Coronary artery (tissue), 2 donors: ENCODE results near the gene TAPBP.
"Not testable (repeated sequence)": the region's sequence is repeated elsewhere in the genome, so short reads cannot be mapped to it uniquely, and the experiment has no call there.

Experiments used
- DNase-seq: peaks from one replicate; pipeline ENCODE4 v3.0.0-alpha.2; 2017; ENCODE audit warnings: low spot score
- H3K27ac ChIP-seq, 2 donors: fragments of 200-600 bp; sonication (generic); one replicate each; pipeline ENCODE4 v1.5.1; 2016 to 2019
- H3K4me3 ChIP-seq: fragments of 200-600 bp; sonication (generic); 2 replicates; pipeline ENCODE4 v1.5.1; 2016; ENCODE audit warnings: mild to moderate bottlenecking, moderate library complexity
- TF ChIP-seq, protein P1 (sequence below): fragments of 200-600 bp; sonication (generic); IDR thresholded peaks from one replicate; pipeline ENCODE4 v1.5.1; 2019; ENCODE audit warnings: antibody characterized with exemption

Gene TAPBP

DNA sequence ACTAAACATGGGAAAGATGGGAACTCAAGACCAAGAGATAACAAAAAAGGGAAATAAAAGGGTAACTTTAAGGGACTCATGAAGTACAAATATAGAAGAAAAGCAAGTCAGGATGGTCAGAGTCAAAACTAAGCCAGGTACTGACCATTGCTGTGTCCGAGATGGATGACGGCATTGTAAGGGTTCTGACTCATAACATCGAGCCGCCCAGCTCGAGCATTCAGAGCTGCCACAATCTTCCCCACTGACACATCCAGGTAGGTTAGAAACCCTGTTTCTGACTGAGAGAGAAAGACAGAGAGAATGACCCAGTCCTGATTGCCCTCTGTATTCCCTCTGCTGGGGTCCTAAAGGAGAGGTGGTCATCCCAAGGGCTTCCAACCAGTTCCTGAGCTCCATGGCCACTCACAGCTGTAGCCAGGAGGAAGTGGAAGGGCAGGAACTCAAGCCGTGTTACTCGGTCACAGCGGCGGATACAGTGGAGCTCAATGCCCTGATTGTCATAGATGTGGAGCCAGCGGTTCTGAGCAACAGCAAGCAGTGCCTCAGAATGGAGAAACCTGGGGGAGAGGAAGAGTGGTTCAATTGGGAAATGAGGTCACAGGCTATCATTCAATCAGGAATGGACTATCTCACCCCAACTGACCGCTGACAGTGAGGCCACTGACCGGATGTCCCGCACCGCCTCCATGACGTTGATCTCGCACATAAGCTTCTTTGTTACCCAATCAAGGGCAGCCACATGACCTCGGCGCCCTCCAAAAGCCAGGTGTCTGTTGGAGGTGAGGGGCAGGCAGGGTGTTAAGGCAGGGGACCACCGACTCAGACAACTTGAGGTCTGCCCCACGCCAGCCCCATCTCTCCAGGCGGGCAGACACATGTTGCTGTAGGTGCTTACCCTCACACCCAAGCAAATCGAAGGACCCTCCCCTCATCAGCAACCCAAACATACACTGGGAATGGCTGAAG lies 26.6 kb downstream of the TAPBP start:
- Histone ChIP-seq H3K27ac (no peak overlapping the region), H3K4me3 (no peak overlapping the region)
- TF ChIP-seq, protein P1, sequence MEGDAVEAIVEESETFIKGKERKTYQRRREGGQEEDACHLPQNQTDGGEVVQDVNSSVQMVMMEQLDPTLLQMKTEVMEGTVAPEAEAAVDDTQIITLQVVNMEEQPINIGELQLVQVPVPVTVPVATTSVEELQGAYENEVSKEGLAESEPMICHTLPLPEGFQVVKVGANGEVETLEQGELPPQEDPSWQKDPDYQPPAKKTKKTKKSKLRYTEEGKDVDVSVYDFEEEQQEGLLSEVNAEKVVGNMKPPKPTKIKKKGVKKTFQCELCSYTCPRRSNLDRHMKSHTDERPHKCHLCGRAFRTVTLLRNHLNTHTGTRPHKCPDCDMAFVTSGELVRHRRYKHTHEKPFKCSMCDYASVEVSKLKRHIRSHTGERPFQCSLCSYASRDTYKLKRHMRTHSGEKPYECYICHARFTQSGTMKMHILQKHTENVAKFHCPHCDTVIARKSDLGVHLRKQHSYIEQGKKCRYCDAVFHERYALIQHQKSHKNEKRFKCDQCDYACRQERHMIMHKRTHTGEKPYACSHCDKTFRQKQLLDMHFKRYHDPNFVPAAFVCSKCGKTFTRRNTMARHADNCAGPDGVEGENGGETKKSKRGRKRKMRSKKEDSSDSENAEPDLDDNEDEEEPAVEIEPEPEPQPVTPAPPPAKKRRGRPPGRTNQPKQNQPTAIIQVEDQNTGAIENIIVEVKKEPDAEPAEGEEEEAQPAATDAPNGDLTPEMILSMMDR = no peak
- no peak for DNase-seq

DNA sequence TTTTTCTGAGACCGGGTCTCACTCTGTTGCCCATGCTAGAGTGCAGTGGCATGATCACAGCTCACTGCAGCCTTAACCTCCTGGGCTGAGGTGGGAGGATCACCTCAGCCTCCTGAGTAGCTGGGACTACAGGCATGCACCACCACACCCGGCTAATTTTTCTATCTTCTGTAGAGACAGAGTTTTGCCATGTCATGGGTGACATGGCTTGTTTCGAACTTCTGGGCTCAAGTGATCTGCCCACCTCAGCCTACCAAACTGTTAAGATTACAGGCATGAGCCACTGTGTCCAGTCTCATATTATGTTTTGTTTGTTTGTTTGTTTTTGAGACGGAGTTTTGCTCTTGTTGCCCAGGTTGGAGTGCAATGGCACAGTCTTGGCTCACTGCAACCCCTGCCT lies 28.7 kb downstream of the TAPBP start:
- DNase-seq, H3K4me3 ChIP-seq, H3K27ac ChIP-seq: not testable (repeated sequence)

DNA sequence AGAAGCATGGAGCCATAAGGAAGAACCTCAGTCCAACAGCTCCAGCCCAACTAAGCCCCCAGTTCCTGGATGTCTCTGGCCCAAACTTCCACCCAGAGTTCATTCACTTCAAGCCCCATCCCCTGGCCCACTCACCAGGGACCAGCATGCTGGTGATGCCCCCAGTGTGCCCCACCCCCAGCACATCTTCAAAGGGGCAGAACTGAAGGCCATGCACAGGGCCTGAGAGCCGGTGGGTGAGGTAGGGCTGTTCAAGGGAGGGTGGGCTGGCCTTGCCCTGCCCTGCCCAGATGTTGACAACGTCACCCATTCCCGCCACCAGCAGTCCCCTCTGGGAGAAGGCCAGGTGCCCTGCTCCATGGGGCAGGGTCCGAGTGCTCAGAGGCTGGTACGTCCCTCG lies 33.3 kb downstream of the TAPBP start:
- TF ChIP-seq, protein P1 = no peak
- Histone ChIP-seq H3K27ac (no peak overlapping the region), H3K4me3 (no peak overlapping the region)
- DNase-seq = no peak

DNA sequence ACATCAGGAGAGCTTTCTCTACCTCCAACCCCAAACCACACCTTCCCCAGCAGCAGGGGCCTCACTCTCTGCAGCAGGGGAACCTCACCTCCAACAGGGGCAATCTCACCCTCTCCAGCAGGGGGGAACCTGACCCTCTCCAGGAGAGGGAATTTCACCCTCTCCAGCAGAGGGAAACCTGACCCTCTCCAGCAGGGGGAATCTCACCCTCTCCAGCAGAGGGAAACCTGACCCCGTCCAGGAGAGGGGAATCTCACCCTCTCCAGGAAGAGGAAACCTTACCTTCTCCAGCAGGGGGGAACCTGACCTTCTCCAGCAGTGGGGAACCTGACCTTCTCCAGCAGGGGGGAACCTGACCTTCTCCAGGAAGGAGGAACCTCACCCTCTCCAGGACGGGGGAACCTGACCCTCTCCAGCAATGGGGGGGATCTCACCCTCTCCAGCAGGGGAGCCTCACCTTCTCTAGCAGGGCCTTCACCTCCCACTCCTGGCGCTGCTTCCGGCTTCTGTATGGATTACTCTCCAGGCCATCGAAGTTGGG lies 33.8 kb downstream of the TAPBP start:
- no peak for DNase-seq
- TF ChIP-seq, protein P1 = no peak
- Histone ChIP-seq H3K27ac (no peak overlapping the region), H3K4me3 (no peak overlapping the region)

DNA sequence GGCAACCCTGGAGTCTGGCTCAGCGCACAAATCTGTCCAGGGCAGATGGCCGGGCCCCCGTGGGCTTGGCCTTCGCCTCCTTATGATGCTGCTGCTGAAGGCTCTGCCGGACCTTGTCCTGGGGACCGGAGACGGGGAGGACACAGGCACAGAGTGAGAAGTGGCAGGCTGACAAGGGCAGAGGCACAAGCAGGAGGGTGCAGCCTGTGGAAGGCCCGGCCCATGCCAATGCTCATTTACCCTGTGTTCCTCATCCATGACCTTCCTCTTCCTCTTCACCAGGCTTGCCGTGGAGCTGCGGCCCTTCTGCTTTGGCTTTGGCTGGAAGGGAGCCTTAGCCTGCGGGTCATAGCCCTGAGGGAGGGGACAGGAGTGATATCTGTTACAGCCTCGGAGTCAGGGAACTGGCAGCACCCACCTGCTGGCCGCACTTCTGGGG lies 34.6 kb downstream of the TAPBP start:
- TF ChIP-seq, protein P1 = no peak
- no peak overlapping the region for H3K4me3 ChIP-seq
- no peak overlapping the region for H3K27ac ChIP-seq
- no peak for DNase-seq

DNA sequence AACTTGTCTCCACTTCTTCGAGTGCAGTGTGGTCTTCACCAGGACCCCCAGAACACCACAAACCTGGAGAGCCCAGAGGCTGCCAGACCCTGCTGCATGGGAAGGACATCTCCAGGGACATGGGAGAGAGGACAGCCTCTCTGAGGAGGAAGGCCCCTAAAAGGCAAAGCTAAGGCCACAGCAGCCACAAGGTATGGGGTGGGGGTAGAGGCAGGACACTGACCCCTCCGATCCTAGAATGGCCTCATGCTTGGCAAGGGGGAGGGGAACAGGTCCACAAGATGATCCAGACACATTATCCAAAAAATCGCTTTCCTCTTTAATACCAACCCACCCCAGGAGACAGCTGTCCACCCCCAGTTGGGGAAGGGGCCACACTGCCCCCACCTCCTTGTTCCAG lies 35.1 kb downstream of the TAPBP start:
- no peak for DNase-seq
- TF ChIP-seq, protein P1 = no peak
- no peak overlapping the region for H3K27ac ChIP-seq
- no peak overlapping the region for H3K4me3 ChIP-seq

DNA sequence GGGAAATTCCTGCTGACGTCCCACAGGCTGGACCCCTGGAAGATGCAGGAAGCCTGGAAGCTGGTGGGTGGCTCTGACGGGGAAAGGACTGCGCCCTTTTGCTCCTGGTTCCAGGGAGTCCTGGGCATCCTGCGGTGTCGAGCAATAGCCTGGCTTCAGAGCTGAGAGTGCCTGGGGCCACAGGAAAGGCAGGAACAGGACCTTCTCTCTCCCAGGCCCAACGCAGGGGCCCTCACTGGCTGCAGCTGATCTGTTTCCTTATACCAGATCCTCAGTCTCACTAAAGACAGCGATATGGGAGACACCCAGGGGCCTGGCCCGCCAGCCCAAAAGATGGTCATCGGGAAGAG lies 35.5 kb downstream of the TAPBP start:
- DNase-seq = no peak
- peak overlapping the region; percentile 84 for H3K4me3 ChIP-seq
- peak overlapping the region in 1 of 2 donors; percentile 93 for H3K27ac ChIP-seq
- TF ChIP-seq, protein P1 = no peak
